ENCODE measurements around the gene CYP11A1.

The CYP11A1 gene

DNA sequence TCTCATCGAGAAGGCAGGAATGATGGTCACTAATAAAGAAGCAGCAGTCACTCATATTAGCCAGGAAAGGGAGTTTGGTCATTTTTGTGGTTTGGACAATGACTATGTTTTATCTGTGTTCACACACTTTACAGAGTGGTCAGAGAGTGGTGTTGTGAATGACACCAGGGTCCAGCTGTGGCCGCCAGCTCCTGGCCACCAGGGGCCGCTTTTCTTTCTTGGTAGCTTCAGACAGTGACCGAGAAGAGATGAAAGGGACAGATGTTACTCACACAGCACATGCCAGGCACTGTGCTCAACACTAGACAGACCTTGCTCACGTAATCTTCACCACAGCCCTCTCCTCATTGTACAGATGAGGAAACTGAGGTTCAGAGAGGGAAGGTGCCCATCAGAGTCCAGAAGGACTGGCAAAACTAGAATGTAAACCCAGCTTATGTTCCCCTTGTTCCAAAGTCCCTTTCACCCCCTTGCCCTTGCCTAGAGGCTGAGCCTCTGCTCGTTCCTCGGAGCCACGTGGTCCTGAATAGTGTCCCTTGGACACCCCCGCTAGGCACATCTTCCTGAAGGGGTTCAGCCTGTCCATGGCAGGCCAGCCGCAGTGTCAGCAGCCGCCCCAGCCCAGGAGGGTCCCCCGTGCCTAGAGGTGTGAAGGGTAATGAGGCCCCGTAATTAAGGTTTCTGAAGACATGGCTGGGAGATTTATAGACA lies 55.6 kb downstream of the CYP11A1 start:
- TF ChIP-seq POLR2A (IDR thresholded peaks at IDR 0.05; ENCODE audit: low read depth, low read length): no peak
- no peak for TF ChIP-seq TAF1 (IDR thresholded peaks at IDR 0.05; ENCODE audit: borderline replicate concordance, low read depth, low read length)
- no peak for TF ChIP-seq POLR2AphosphoS5 (IDR thresholded peaks at IDR 0.05; ENCODE audit: low read depth, low read length)
- DNase-seq (ENCODE audit: insufficient read length): no peak
- peak; percentile 70 for FAIRE-seq

- TF ChIP-seq TAF1 (IDR thresholded peaks at IDR 0.05; ENCODE audit: borderline replicate concordance, low read depth, low read length) (no peak), POLR2AphosphoS5 (IDR thresholded peaks at IDR 0.05; ENCODE audit: low read depth, low read length) (no peak), POLR2A (IDR thresholded peaks at IDR 0.05; ENCODE audit: low read depth, low read length) (no peak)
- FAIRE-seq (peak; percentile 91), DNase-seq (ENCODE audit: insufficient read length) (peak; percentile 66)
Measured at GRCh38 chr15:74307827-74308811, 59.3 kb downstream of the CYP11A1 start.

GRCh38 chr15:74306781-74307217 lies 60.6 kb downstream of the CYP11A1 start:
- DNase-seq (ENCODE audit: insufficient read length): no peak
- no peak for FAIRE-seq
- TF ChIP-seq POLR2A (IDR thresholded peaks at IDR 0.05; ENCODE audit: low read depth, low read length): no peak
- TF ChIP-seq POLR2AphosphoS5 (IDR thresholded peaks at IDR 0.05; ENCODE audit: low read depth, low read length): no peak
- no peak for TF ChIP-seq TAF1 (IDR thresholded peaks at IDR 0.05; ENCODE audit: borderline replicate concordance, low read depth, low read length)

- no peak for TF ChIP-seq POLR2A (IDR thresholded peaks at IDR 0.05; ENCODE audit: low read depth, low read length)
- TF ChIP-seq POLR2AphosphoS5 (IDR thresholded peaks at IDR 0.05; ENCODE audit: low read depth, low read length): no peak
- TF ChIP-seq TAF1 (IDR thresholded peaks at IDR 0.05; ENCODE audit: borderline replicate concordance, low read depth, low read length): no peak
- FAIRE-seq (no peak), DNase-seq (ENCODE audit: insufficient read length) (no peak)
Measured at GRCh38 chr15:74305687-74306086, 61.8 kb downstream of the CYP11A1 start.

GRCh38 chr15:74304431-74304830 lies 63.0 kb downstream of the CYP11A1 start:
- FAIRE-seq (no peak), DNase-seq (ENCODE audit: insufficient read length) (no peak)
- TF ChIP-seq POLR2A (IDR thresholded peaks at IDR 0.05; ENCODE audit: low read depth, low read length) (no peak), TAF1 (IDR thresholded peaks at IDR 0.05; ENCODE audit: borderline replicate concordance, low read depth, low read length) (no peak), POLR2AphosphoS5 (IDR thresholded peaks at IDR 0.05; ENCODE audit: low read depth, low read length) (no peak)

DNA sequence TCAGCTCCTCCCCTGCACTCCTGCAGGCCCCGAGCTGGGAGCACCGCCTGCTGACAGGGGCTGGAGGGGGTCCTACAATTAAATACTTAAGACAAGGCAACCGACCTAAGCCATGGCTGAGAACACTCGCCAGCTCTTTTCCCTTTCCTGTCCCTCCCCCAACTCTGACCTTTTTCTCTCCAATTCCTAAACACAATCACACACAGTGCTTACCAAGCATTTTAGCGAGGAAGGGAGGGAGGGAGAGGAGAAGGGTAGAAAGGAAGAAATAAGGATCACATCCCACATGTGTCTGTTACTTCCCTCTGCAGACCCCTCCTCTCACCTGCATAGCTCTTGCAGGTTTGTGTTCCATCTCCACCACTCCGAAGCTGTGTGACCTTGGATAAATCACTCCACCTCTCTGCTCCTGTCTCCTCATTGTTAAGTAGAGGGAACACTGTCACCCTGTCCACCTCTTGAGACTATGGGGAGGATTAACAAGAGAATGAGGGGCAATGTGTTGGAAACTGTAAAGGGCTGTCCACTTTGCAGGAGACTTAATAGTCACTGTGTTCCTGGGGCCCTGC lies 63.6 kb downstream of the CYP11A1 start:
- FAIRE-seq (no peak), DNase-seq (ENCODE audit: insufficient read length) (no peak)

GRCh38 chr15:74302821-74303359 lies 64.6 kb downstream of the CYP11A1 start:
- TF ChIP-seq POLR2A (IDR thresholded peaks at IDR 0.05; ENCODE audit: low read depth, low read length) (no peak), POLR2AphosphoS5 (IDR thresholded peaks at IDR 0.05; ENCODE audit: low read depth, low read length) (no peak), TAF1 (IDR thresholded peaks at IDR 0.05; ENCODE audit: borderline replicate concordance, low read depth, low read length) (no peak)
- peak; percentile 71 for DNase-seq (ENCODE audit: insufficient read length)
- peak; percentile 95 for FAIRE-seq

More for the DNA sequence above, 63.6 kb downstream of the CYP11A1 start:
- TF ChIP-seq TAF1 (IDR thresholded peaks at IDR 0.05; ENCODE audit: borderline replicate concordance, low read depth, low read length): no peak
- TF ChIP-seq POLR2A (IDR thresholded peaks at IDR 0.05; ENCODE audit: low read depth, low read length): no peak
- no peak for TF ChIP-seq POLR2AphosphoS5 (IDR thresholded peaks at IDR 0.05; ENCODE audit: low read depth, low read length)

DNA sequence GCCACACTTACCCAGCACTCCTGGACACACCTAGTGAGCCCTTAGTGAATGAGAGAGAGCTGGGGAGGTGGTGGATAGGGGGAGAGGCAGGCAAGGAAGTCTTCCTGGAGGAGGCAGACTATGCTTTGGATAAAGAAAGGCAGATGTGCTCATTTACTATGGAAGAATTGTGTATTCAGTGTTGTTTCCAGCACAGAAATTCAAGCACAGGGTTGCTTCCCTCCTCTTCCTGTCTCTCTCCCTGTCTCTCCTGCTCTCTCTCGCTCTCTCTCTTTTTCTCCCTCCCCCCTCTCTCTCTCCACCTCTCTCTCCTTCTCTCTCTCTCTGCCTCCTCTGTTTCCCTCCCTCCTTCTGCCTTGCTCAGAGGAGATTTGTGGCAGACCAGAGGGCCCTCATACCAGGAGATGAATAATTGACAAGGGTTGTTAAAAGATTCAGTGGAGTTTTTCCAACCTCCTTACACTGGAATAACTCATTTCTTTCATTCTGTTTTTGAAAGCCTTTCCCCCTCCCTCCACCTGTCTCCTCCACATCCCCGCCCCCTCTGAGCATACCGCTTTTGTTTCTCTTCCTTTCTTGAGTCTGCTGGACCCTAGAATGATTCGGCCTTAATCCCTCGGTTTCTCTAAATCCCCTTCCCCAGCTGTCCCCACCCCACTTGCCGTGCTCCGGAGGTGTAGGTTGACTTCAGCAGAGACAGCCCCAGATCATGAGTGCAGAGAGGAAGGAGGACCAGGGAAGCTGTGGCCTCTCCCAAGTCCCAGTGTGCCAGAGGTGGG lies 65.7 kb downstream of the CYP11A1 start:
- DNase-seq (ENCODE audit: insufficient read length): no peak
- TF ChIP-seq POLR2AphosphoS5 (IDR thresholded peaks at IDR 0.05; ENCODE audit: low read depth, low read length) (no peak), POLR2A (IDR thresholded peaks at IDR 0.05; ENCODE audit: low read depth, low read length) (no peak), TAF1 (IDR thresholded peaks at IDR 0.05; ENCODE audit: borderline replicate concordance, low read depth, low read length) (no peak)
- no peak for FAIRE-seq

DNA sequence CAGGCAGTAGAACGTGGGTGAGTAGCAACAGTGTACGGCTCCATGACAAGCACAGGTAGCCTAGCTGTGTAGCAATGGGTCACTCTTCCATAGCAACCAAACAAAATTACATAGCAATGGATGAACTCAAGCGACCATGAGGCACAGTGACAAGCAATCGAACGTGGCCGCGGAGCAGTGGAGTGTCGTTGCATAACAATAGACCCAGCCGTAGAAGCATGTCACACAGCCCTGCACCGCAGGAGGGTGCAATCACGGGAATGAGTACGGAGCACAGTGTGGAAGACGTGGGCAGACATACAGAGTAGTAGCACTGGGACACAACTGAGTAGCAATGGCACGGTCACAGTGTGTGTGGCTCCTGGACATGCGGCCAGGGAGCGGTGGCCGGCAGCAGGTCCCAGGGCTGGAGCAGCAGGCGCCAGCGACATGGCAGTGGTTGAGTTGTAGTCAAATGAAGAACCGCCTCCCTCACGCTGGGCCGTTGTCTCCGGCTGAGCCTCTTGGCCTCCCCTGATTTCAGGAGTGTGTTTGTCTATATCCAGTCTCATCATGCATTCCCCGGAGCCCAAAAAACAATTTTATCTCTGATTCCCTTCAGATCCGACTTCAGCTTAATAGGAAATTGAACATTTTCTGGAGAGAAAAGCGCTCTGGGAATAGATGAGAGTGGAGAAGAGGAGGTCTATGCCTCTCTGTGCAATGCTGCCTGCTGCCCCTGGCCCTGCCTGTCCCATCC lies 67.2 kb downstream of the CYP11A1 start:
- no peak for TF ChIP-seq POLR2A (IDR thresholded peaks at IDR 0.05; ENCODE audit: low read depth, low read length)
- no peak for TF ChIP-seq TAF1 (IDR thresholded peaks at IDR 0.05; ENCODE audit: borderline replicate concordance, low read depth, low read length)
- TF ChIP-seq POLR2AphosphoS5 (IDR thresholded peaks at IDR 0.05; ENCODE audit: low read depth, low read length): no peak
- FAIRE-seq (peak; percentile 24), DNase-seq (ENCODE audit: insufficient read length) (no peak)

DNA sequence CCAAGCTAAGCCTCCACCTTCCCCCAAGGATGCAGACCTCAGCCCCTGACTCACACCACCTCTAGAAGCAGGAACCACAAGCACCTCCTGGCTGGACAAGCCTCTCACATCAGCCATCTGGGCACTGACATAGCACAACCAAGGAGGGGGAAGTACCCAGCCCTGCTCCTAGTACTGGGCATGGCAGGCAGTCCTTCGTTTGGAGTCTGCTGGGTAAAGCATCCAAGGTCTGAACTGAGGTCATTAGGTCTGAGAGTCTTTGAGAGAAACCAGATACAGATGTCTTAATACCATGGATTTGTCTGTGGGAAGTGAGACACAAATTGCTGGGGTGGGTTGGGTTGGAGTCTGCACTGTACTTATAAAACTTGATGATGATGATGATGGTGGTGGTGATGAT lies 69.6 kb downstream of the CYP11A1 start:
- DNase-seq (ENCODE audit: insufficient read length) (no peak), FAIRE-seq (no peak)
- no peak for TF ChIP-seq TAF1 (IDR thresholded peaks at IDR 0.05; ENCODE audit: borderline replicate concordance, low read depth, low read length)
- no peak for TF ChIP-seq POLR2AphosphoS5 (IDR thresholded peaks at IDR 0.05; ENCODE audit: low read depth, low read length)
- no peak for TF ChIP-seq POLR2A (IDR thresholded peaks at IDR 0.05; ENCODE audit: low read depth, low read length)

Data from GM12892 (cell line).